Loucy (cell line): ENCODE measurements around the gene OR2K2.
"Not testable (repeated sequence)": the region's sequence is repeated elsewhere in the genome, so short reads cannot be mapped to it uniquely, and the experiment has no call there.

ENCODE experiments used
- H2AFZ ChIP-seq: fragments of 200-600 bp; sonication (generic); 2 replicates; pipeline ENCODE4 v1.6.0; 2016; ENCODE audit warnings: antibody characterized with exemption, mild to moderate bottlenecking, low read length, moderate library complexity
- H3F3A ChIP-seq: fragments of 200-600 bp; 2 replicates; pipeline ENCODE4 v1.6.0; 2016; ENCODE audit warnings: antibody characterized with exemption, low read depth, mild to moderate bottlenecking
- H3K27me3 ChIP-seq: fragments of 200-600 bp; sonication (generic); 2 replicates; pipeline ENCODE4 v1.6.1; 2014; ENCODE audit warnings: low read length, mild to moderate bottlenecking; ENCODE audit not compliant: insufficient read depth, poor library complexity, severe bottlenecking
- H3K36me3 ChIP-seq: fragments of 200-600 bp; sonication (generic); 2 replicates; pipeline ENCODE4 v1.6.1; 2016; ENCODE audit warnings: low read length; ENCODE audit not compliant: insufficient read depth
- H3K4me1 ChIP-seq: fragments of 200-600 bp; sonication (generic); 2 replicates; pipeline ENCODE4 v1.5.1; 2014; ENCODE audit warnings: low read length, mild to moderate bottlenecking; ENCODE audit not compliant: insufficient read depth, poor library complexity, severe bottlenecking
- H3K4me2 ChIP-seq: fragments of 200-600 bp; sonication (generic); 2 replicates; pipeline ENCODE4 v1.6.0; 2014; ENCODE audit warnings: antibody characterized with exemption, low read length, low read depth, mild to moderate bottlenecking; ENCODE audit not compliant: poor library complexity, severe bottlenecking
- H3K4me3 ChIP-seq: fragments of 200-600 bp; sonication (generic); 2 replicates; pipeline ENCODE4 v1.5.1; 2014; ENCODE audit warnings: low read length, mild to moderate bottlenecking, mixed read lengths; ENCODE audit not compliant: poor library complexity, severe bottlenecking
- H3K79me2 ChIP-seq: fragments of 200-600 bp; sonication (generic); 2 replicates; pipeline ENCODE4 v1.6.1; 2014; ENCODE audit warnings: low read length; ENCODE audit not compliant: insufficient read depth
- H3K9ac ChIP-seq: fragments of 200-600 bp; sonication (generic); 2 replicates; pipeline ENCODE4 v1.6.0; 2014; ENCODE audit warnings: mild to moderate bottlenecking, low read depth, low read length, moderate library complexity; ENCODE audit not compliant: poor library complexity, severe bottlenecking
- H3K9me2 ChIP-seq: fragments of 200-600 bp; sonication (generic); replicated peaks from 2 replicates; pipeline ENCODE4 v1.6.1; 2016; ENCODE audit warnings: low read depth, low read length, mixed read lengths
- H3K9me3 ChIP-seq: fragments of 200-600 bp; sonication (generic); 2 replicates; pipeline ENCODE4 v1.6.1; 2014; ENCODE audit warnings: mild to moderate bottlenecking, antibody characterized with exemption, low read length, low read depth; ENCODE audit not compliant: insufficient read depth
- H4K20me1 ChIP-seq: fragments of 200-600 bp; sonication (generic); 2 replicates; pipeline ENCODE4 v1.6.0; 2014; ENCODE audit warnings: antibody characterized with exemption, low read length, mild to moderate bottlenecking; ENCODE audit not compliant: insufficient read depth, poor library complexity, severe bottlenecking
- CTCF ChIP-seq: fragments of 200-600 bp; sonication (generic); conservative IDR thresholded peaks from 2 replicates; pipeline ENCODE4 v1.5.1; 2014; ENCODE audit warnings: mild to moderate bottlenecking, antibody characterized with exemption, low read length
- EZH2phosphoT487 ChIP-seq: fragments of 200-600 bp; IDR thresholded peaks from 2 replicates; pipeline ENCODE4 v1.6.1; 2018; ENCODE audit warnings: antibody characterized with exemption, mild to moderate bottlenecking, moderate library complexity, borderline replicate concordance

The OR2K2 gene

GRCh38 chr9:111320631-111321030 lies 9.4 kb downstream of the OR2K2 start:
- Histone ChIP-seq H3K9ac (no peak overlapping the region), H3K4me3 (no peak overlapping the region), H3F3A (no peaks in the 10 kb centered on the region), H3K27me3 (no peaks in the 10 kb centered on the region), H3K4me2 (no peak overlapping the region), H3K9me3 (no peaks in the 10 kb centered on the region), H3K4me1 (no peaks in the 10 kb centered on the region), H2AFZ (no peak overlapping the region), H3K36me3 (no peaks in the 10 kb centered on the region), H4K20me1 (no peaks in the 10 kb centered on the region), H3K9me2 (no peaks in the 10 kb centered on the region), H3K79me2 (no peaks in the 10 kb centered on the region)
- TF ChIP-seq CTCF: no peak
- TF ChIP-seq EZH2phosphoT487: no peak

GRCh38 chr9:111316796-111317195 lies 13.2 kb downstream of the OR2K2 start:
- Histone ChIP-seq H3K9me2 (no peaks in the 10 kb centered on the region), H3K36me3 (no peaks in the 10 kb centered on the region), H3F3A (no peaks in the 10 kb centered on the region), H3K79me2 (no peaks in the 10 kb centered on the region), H2AFZ (no peak overlapping the region), H4K20me1 (no peaks in the 10 kb centered on the region), H3K27me3 (no peaks in the 10 kb centered on the region), H3K4me2 (no peak overlapping the region), H3K4me3 (no peak overlapping the region), H3K9me3 (no peaks in the 10 kb centered on the region), H3K9ac (no peak overlapping the region), H3K4me1 (no peaks in the 10 kb centered on the region)
- TF ChIP-seq EZH2phosphoT487 (no peak), CTCF (no peak)

GRCh38 chr9:111305914-111306313 lies 24.1 kb downstream of the OR2K2 start:
- H3K9me3 ChIP-seq: no peaks in the 10 kb centered on the region
- H3F3A ChIP-seq: no peaks in the 10 kb centered on the region
- TF ChIP-seq EZH2phosphoT487: no peak
- no peak for TF ChIP-seq CTCF
- no peak overlapping the region for H2AFZ ChIP-seq
- H3K4me2 ChIP-seq: no peak overlapping the region
- no peaks in the 10 kb centered on the region for H3K79me2 ChIP-seq
- no peaks in the 10 kb centered on the region for H3K4me1 ChIP-seq
- no peak overlapping the region for H3K9ac ChIP-seq
- H4K20me1 ChIP-seq: no peaks in the 10 kb centered on the region
- H3K27me3 ChIP-seq: no peaks in the 10 kb centered on the region
- H3K9me2 ChIP-seq: no peaks in the 10 kb centered on the region
- H3K4me3 ChIP-seq: no peak overlapping the region
- H3K36me3 ChIP-seq: no peaks in the 10 kb centered on the region

- not testable (repeated sequence) for H3K9me2 ChIP-seq, H4K20me1 ChIP-seq, H3K4me2 ChIP-seq, H3F3A ChIP-seq, H2AFZ ChIP-seq, H3K79me2 ChIP-seq, H3K27me3 ChIP-seq, H3K9ac ChIP-seq, H3K36me3 ChIP-seq, H3K9me3 ChIP-seq, H3K4me1 ChIP-seq, H3K4me3 ChIP-seq
Observed at GRCh38 chr9:111304000-111304399, 26.0 kb downstream of the OR2K2 start.
